Aorta (tissue), 5 donors: ENCODE measurements around the gene CYB5R4. TPM values are rescaled to one million over a fixed set of nuclear protein-coding genes. Genes with fewer than 3 reads are reported as not detected.

Source experiments
- ATAC-seq: fragments of 200-7000 bp; cut with Tn5 transposase; one replicate; pipeline ENCODE4 v1.9.1; 2022; ENCODE audit warnings: moderate library complexity; ENCODE audit not compliant: low FRiP score
- DNase-seq, 2 donors: peaks; one replicate each; pipeline ENCODE4 v3.0.0-alpha.2; 2020
- H3K27ac ChIP-seq, 2 donors: one replicate each; pipeline ENCODE4 v1.5.1; 2013; ENCODE audit warnings: low read length in 2 of 2, mild to moderate bottlenecking in 2 of 2, moderate library complexity in 2 of 2, control low read depth in 1 of 2, inconsistent platforms in 1 of 2, low read depth in 1 of 2
- H3K27me3 ChIP-seq, 2 donors: one replicate each; pipeline ENCODE4 v1.6.1; 2013; ENCODE audit warnings: control low read depth in 1 of 2, low read length in 1 of 2, mild to moderate bottlenecking in 1 of 2, moderate library complexity in 1 of 2; ENCODE audit not compliant: insufficient read depth in 2 of 2, control insufficient read depth in 1 of 2
- H3K36me3 ChIP-seq, 2 donors: one replicate each; pipeline ENCODE4 v1.6.1; 2013; ENCODE audit warnings: control low read depth in 1 of 2, low read length in 1 of 2, mild to moderate bottlenecking in 1 of 2; ENCODE audit not compliant: insufficient read depth in 2 of 2, control insufficient read depth in 1 of 2
- H3K4me1 ChIP-seq, 2 donors: one replicate each; pipeline ENCODE4 v1.6.1; 2013; ENCODE audit warnings: low read length in 2 of 2, control low read depth in 1 of 2, mild to moderate bottlenecking in 1 of 2, moderate library complexity in 1 of 2; ENCODE audit not compliant: insufficient read depth in 2 of 2, control insufficient read depth in 1 of 2
- H3K4me3 ChIP-seq, 2 donors: one replicate each; pipeline ENCODE4 v1.5.1; 2013; ENCODE audit warnings: low read length in 2 of 2, control low read depth in 1 of 2, mild to moderate bottlenecking in 1 of 2
- H3K9me3 ChIP-seq: one replicate; pipeline ENCODE4 v1.6.1; 2013; ENCODE audit warnings: mild to moderate bottlenecking, low read length; ENCODE audit not compliant: control insufficient read depth
- WGBS, 2 donors: extraction: QIAGEN DNeasy Blood & Tissue Kit; methylation state at CpG; one replicate each; pipeline ENCODE4 v1.1.7; 2013; 5-methylcytosine and 5-hydroxymethylcytosine counted together
- intact Hi-C, 2 donors: fragments of 100-400 bp; cut with DNase I; formaldehyde crosslinking; loops; one replicate each; pipeline versions ENCODE4 v1.14.2 to v1.15.0; 2022
- polyA plus RNA-seq, 2 donors: library from polyadenylated mRNA; stranded (reverse); fragments of 200-250 nt; gene quantifications; one replicate each; pipeline ENCODE4 v1.2.3, GENCODE V29; 2013
- total RNA-seq, 2 donors: library from RNA; stranded (reverse); fragmentation: NEBNext Ultra II Directional; extraction: Animal tissue kit (Norgen Biotek cat#: 25700); gene quantifications; one replicate each; pipeline ENCODE4 v1.2.1, GENCODE V29; 2021
- donor health status: healthy with polysubstance abuse.
- donor health status: Bipolar disorder and iron deficiency.
- donor health status: DM: no; HTN: no; CAD: no.
- donor health status: DM: no; HTN: no; CAD: no.
- donor health status: DM: yes; HTN: yes; CAD: no.

Gene CYB5R4
- total and polyA plus RNA-seq, 4 donors: 4.6 to 22.8 (median 19.5) TPM

DNA sequence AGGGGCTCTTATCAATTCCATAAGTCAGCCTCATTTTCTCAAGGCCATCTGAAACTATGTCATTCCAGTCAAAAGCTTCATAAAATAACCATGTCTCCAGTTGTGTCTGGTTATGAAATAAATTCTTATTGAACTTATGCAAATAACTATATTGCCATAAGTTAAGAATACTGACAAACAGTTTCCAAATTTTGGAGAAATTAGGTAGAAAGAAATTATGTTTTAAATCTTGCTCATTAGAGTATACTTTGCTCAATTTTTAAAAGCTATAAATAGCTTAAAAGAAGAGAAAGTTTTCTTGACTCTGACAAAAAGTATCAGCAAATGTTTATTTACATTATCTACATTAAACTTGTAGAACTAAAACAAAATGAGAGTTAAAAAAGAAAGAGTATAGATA lies 111.1 kb downstream of the CYB5R4 start:
- Histone ChIP-seq H3K27ac (no peak overlapping the region), H3K4me3 (no peak overlapping the region), H3K27me3 (no peaks in the 10 kb centered on the region), H3K9me3 (no peaks in the 10 kb centered on the region), H3K4me1 (peaks cover 4 to 8% of the 10 kb centered on the region in 2 donors), H3K36me3 (no peaks in the 10 kb centered on the region)
- ATAC-seq: no peak
- intact Hi-C loops: loop anchor here in 1 of 2 donors (10.0 kb wide), 1 partner anchor 86 kb away; no protein-coding TSS in a partner anchor
- DNase-seq: no peak

DNA sequence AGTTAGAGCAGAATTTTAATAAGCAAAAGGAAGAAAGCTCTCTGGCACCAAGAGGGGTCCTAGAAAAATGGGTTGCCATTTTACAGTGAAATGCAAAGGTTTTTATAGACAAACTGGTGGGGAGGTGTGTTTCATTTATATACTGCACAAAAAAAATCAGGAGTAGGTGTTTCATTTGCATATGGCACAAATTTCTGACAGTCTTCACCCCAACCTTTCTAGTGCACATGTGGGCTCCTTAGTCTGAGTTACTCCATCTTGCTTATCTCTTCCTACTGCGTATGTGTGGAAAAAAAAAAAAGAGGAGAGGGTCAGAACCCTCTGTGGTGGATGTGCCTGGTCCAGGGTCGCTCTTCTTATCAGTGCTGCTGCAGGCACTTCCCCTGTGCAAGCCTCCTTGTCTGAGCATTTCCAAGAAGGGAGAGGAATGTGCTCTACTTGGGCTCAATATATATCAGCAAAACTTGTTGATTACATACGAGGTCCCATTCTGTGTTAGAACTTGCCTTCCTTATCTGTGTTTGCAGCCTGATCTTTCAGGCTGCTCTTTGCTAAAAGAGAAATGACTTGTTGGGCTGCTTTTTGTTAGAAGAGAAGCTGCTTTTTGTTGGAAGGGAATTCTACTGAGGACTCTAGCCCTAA lies 115.0 kb downstream of the CYB5R4 start:
- no peaks in the 10 kb centered on the region for H3K9me3 ChIP-seq
- H3K4me3 ChIP-seq: no peak overlapping the region
- 6 to 16% methylated on average over 3 of the region's 3 CpGs for WGBS, 2 donors
- DNase-seq: no peak
- no peak for ATAC-seq
- H3K4me1 ChIP-seq: peaks cover 3 to 4% of the 10 kb centered on the region in 2 donors
- intact Hi-C loops: loop anchor here in 1 of 2 donors (5.0 to 10.0 kb wide), 2 partner anchors 67 to 90 kb away; no protein-coding TSS in a partner anchor
- H3K27ac ChIP-seq: no peak overlapping the region
- H3K36me3 ChIP-seq: no peaks in the 10 kb centered on the region
- no peaks in the 10 kb centered on the region for H3K27me3 ChIP-seq

DNA sequence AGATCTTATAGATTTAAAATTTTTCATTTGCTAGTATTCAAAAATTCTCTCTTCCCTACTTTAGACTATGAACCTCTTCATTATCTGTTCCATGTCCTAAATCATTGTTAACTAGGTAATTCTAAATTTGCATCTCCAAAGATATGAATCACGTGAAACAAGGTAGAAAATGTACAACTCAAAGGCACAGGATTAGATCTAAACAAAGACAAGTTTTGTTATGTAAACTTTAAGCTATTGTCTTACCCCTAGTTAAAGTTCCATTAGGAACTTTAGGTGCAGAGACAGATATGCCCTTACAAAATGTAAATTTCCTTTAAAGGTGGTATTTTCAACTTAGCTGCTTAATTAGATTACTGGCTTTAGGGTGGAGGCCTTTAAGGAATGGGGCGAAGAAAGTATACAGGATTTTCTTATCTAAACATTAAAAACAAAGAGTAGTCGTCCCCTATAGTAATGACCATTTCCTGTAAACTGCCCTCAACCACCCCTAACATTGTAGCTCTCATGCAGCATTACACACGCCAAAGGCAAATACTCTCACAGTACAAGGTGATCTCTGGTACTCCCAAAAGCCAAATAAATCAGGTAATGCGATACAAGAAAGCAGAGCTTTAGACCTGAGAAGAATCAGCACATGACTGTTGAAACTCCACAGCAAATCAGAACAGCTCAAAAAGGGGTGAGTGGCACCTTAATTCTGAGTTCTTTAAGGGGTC lies 116.7 kb downstream of the CYB5R4 start:
- Histone ChIP-seq H3K4me3 (no peak overlapping the region), H3K27ac (no peak overlapping the region), H3K36me3 (no peaks in the 10 kb centered on the region), H3K4me1 (peaks cover 0 to 2% of the 10 kb centered on the region in 2 donors), H3K9me3 (no peaks in the 10 kb centered on the region), H3K27me3 (no peaks in the 10 kb centered on the region)
- intact Hi-C loops: loop anchor here in 1 of 2 donors (5.0 to 10.0 kb wide), 2 partner anchors 69 to 91 kb away; no protein-coding TSS in a partner anchor
- ATAC-seq (no peak), DNase-seq (no peak)
- 90 to 92% methylated on average over 5 of the region's 5 CpGs for WGBS, 2 donors

DNA sequence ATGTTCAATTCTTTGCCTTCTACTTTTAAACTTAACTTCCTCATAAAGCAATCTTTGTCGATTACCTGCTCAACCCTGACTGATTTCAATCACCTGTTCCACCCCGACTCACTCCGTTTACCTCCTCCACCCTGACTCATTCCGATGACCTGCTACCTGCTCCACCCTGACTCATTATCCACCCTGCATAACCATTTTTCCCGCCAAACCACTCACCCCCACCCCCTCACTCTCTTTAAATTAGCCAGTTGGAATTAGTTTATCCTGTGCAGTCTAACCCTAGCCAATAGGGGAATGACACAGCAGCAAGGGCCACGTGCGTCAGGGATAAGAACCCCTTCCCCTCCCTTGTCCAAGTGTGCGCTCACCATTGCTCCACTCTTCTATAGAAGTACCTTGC lies 117.4 kb downstream of the CYB5R4 start:
- no peak for ATAC-seq

DNA sequence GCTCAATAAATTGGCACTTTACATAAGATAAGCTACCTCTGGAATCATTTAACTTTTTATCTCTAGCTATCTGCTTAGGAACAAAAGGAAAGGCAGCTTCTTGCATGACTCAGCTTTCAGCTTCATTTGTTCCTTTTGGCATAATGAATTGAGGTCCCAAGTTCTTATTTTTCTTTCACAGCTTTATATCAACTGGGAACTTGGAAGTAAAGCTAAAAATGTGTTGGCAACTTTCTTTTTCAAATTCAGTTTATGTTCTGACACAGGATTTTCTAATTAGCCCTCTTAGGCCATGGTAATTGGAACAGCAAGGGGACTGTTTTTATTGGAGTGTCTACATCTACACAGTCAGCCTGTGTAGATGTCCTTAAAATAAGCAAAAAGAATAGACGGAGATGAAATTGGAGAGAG lies 118.8 kb downstream of the CYB5R4 start:
- Histone ChIP-seq H3K27me3 (no peaks in the 10 kb centered on the region), H3K27ac (peak overlapping the region in 1 of 2 donors; percentile 30), H3K4me1 (peaks cover 5 to 6% of the 10 kb centered on the region in 2 donors), H3K9me3 (no peaks in the 10 kb centered on the region), H3K4me3 (no peak overlapping the region), H3K36me3 (no peaks in the 10 kb centered on the region)
- ATAC-seq (peak; percentile 59), DNase-seq (no peak)
- WGBS, 2 donors: 2 to 4% methylated on average over 1 of the region's 1 CpG
- intact Hi-C loops: loop anchor here in 1 of 2 donors (5.0 to 10.0 kb wide), 2 partner anchors 71 to 94 kb away; no protein-coding TSS in a partner anchor

More for the DNA sequence above, 117.4 kb downstream of the CYB5R4 start:
- Histone ChIP-seq H3K9me3 (no peaks in the 10 kb centered on the region), H3K27ac (no peak overlapping the region), H3K4me3 (no peak overlapping the region), H3K4me1 (peaks cover 0 to 2% of the 10 kb centered on the region in 2 donors), H3K27me3 (no peaks in the 10 kb centered on the region), H3K36me3 (no peaks in the 10 kb centered on the region)
- 95 to 97% methylated on average over 8 of the region's 8 CpGs for WGBS, 2 donors
- DNase-seq: no peak
- intact Hi-C loops: loop anchor here in 1 of 2 donors (5.0 to 10.0 kb wide), 2 partner anchors 70 to 92 kb away; no protein-coding TSS in a partner anchor

DNA sequence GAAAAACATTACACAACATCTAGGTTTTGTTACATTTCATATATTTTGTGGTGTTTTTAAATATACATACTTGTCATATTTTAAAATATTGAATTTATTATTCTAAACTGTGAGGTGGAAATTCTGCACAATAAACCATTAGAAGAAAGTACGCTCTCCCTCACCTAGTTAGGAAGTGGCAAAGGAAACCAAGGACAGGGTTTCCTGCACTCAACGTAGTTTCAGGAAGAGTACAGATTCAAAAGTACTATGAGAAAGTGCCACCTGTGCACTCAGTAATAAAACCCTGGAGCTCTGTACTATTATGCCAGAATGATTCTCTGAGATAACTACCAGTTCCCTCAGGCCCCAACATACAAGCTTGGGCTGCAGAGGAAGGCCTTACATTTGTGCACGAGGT lies 119.5 kb downstream of the CYB5R4 start:
- Histone ChIP-seq H3K27me3 (no peaks in the 10 kb centered on the region), H3K9me3 (no peaks in the 10 kb centered on the region), H3K36me3 (no peaks in the 10 kb centered on the region), H3K4me3 (no peak overlapping the region), H3K4me1 (peaks cover 5 to 11% of the 10 kb centered on the region in 2 donors), H3K27ac (peak overlapping the region; percentile 3 to 70)
- intact Hi-C loops: loop anchor here in 1 of 2 donors (5.0 to 10.0 kb wide), 2 partner anchors 72 to 94 kb away; no protein-coding TSS in a partner anchor
- ATAC-seq (no peak), DNase-seq (no peak)
- WGBS, 2 donors: 32% methylated on average over 3 of the region's 3 CpGs

DNA sequence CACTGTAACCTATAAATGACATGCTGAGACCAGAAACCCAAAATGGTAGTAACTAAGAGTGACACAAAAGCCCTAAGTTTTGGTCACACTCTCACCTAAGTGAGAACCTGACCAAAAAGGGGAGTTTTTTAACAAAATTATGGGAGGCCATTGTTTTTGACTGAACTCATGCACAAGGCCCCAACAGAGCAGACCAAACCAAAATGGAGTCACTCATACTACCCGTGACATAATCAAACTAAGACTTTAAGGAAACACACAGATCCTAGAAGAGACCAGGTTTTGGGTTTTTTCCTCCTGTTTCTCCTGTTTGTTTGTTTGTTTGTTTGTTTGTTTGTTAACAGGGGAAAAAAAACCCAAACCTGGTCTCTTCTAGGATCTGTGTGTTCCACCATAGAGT lies 124.9 kb downstream of the CYB5R4 start:
- Histone ChIP-seq H3K4me1 (peaks cover 4 to 29% of the 10 kb centered on the region in 2 donors), H3K36me3 (no peaks in the 10 kb centered on the region), H3K27ac (peak overlapping the region; percentile 71 to 87), H3K9me3 (no peaks in the 10 kb centered on the region), H3K4me3 (no peak overlapping the region), H3K27me3 (no peaks in the 10 kb centered on the region)
- intact Hi-C loops: loop anchor here in 1 of 2 donors (2.0 kb wide), 1 partner anchor 40 kb away; no protein-coding TSS in a partner anchor
- ATAC-seq (no peak), DNase-seq (no peak)
- 100% methylated on average over 1 of the region's 1 CpG for WGBS, 2 donors

DNA sequence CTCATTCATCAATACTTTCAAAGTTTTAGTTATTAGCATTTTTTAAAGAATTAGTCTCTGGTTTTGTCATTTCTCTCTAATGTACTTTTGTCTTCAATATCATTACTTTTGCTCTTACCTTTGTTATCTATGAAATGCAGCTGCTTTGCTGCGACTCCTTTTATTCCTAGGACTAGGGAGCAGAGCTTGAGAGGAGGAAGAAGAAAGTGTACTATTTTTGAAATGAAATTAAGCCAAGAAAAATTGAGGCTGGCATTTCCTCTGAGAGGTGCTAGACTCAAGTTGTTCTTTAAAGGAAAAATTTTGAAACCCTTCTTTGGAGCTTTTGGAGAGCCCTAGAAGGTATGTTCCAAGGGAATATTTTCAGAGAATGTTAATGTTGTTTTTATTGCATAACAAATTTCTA lies 125.8 kb downstream of the CYB5R4 start:
- peaks cover 4 to 29% of the 10 kb centered on the region in 2 donors for H3K4me1 ChIP-seq
- ATAC-seq: peak; percentile 72
- H3K9me3 ChIP-seq: no peaks in the 10 kb centered on the region
- intact Hi-C loops: loop anchor here (2.0 to 5.0 kb wide), 2 partner anchors 39 to 42 kb away; no protein-coding TSS in a partner anchor
- no peaks in the 10 kb centered on the region for H3K36me3 ChIP-seq
- H3K27ac ChIP-seq: no peak overlapping the region
- H3K27me3 ChIP-seq: no peaks in the 10 kb centered on the region
- H3K4me3 ChIP-seq: no peak overlapping the region
- no peak for DNase-seq
- 4 to 7% methylated on average over 1 of the region's 1 CpG for WGBS, 2 donors
